K562 treated with DMSO at 1 percent for 48 hours (cell line): ENCODE results near the gene FANCD2OS. TPM values are rescaled to one million over a fixed set of nuclear protein-coding genes. Genes with fewer than 3 reads are reported as not detected.

ENCODE experiments used
- total RNA-seq: library from RNA; unstranded; fragments of 300-600 nt; gene quantifications from 2 replicates; pipeline ENCODE4 v1.2.3, GENCODE V29; 2022; ENCODE audit warnings: low replicate concordance; ENCODE audit errors: extremely low read depth

The FANCD2OS gene
- total RNA-seq: not detected in 2 replicates

DNA sequence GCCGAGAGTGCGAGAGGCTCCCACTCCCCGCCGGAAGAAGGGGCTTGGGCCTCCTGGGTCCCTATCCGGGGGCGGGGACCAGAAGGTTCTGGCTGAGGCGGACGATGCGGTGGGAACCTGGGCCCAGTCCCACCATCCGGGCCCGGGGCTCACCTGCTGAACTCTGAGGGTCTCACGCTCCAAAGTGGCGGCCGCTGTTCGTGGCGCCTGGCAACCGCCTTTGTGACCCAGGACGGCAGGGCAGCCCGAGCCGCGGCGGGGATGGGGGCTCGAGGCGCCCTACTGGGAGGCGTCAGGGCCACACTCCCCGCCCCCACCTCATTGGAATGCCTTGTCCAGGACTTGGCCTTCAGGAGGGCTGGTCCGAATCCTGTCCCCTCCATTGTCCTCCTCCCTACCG, at the start of gene FANCD2OS:
Gene FANCD2OS, minus strand, starts transcription at position 165 of the 400 bp plus-strand sequence. CDS start 3,481 bp downstream, outside the sequence.

DNA sequence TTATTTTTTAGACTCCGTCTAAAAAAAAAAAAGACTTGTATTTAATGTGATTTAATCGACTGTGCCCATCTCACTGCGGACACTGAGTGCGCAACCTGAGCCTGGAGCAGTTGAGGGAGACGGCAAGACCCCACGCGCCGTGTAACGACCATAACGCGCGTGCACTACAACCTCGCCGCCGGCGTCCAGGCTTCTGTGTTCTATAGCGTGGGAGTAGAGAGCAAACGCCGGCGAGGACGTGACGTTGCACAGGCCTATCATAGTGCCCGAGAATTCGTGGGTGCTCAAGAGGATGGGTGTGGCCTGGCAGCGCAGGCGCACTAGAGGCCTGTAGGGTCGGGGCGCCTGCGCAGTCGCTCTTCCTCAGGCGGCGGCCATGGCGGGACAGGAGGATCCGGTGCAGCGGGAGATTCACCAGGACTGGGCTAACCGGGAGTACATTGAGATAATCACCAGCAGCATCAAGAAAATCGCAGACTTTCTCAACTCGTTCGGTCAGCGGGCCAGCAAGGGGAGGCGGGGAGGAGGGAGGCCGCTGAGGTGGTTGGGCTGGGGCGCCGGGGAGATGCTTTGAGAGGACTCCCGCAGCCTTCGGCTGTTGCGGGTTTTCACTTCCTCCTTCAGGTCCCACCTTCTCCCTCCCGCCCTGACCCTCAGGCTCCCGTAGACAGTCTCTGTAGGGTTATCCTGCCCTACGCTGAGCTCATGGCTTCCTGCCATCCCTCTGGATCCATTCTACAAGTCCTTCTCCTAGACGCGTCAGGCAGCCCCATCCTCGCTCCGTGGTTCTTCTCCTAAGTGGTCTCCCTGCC, 7.5 kb upstream of the FANCD2OS start, which contains the start of gene BRK1:
Gene BRK1, plus strand, starts transcription at position 350 of the 812 bp plus-strand sequence. Its CDS starts 27 bp downstream, at position 377.

Other genes with a start within 250 kb of the FANCD2OS start
- gene CIDEC, start 228.0 kb downstream of the FANCD2OS start, total RNA-seq: not detected in 2 replicates
- gene JAGN1, start 217.6 kb downstream of the FANCD2OS start, total RNA-seq: not detected in 2 replicates
- not detected in 2 replicates for gene IL17RE, start 205.4 kb downstream of the FANCD2OS start, total RNA-seq
- not detected in 2 replicates for gene IL17RC, start 191.2 kb downstream of the FANCD2OS start, total RNA-seq
- not detected in 2 replicates for gene CRELD1, start 174.4 kb downstream of the FANCD2OS start, total RNA-seq
- gene PRRT3, start 155.8 kb downstream of the FANCD2OS start, total RNA-seq: not detected in 2 replicates
- gene EMC3, start 121.4 kb downstream of the FANCD2OS start, total RNA-seq: not detected in 2 replicates
- gene FANCD2, start 81.8 kb downstream of the FANCD2OS start, total RNA-seq: not detected in 2 replicates
- not detected in 2 replicates for gene BRK1, start 7.4 kb upstream of the FANCD2OS start, total RNA-seq
- gene VHL, start 33.5 kb upstream of the FANCD2OS start, total RNA-seq: not detected in 2 replicates
- gene IRAK2, start 56.7 kb upstream of the FANCD2OS start, total RNA-seq: not detected in 2 replicates
- gene TATDN2, start 140.2 kb upstream of the FANCD2OS start, total RNA-seq: not detected in 2 replicates
- gene GHRL, start 184.7 kb upstream of the FANCD2OS start, total RNA-seq: not detected in 2 replicates
- gene SEC13, start 212.9 kb upstream of the FANCD2OS start, total RNA-seq: not detected in 2 replicates